GM21390 (cell line): ENCODE data around the gene AKAP12.
"Not testable (repeated sequence)": the region's sequence is repeated elsewhere in the genome, so short reads cannot be mapped to it uniquely, and the experiment has no call there.

Source experiments
- ATAC-seq: cut with Tn5 transposase; IDR thresholded peaks from one replicate; pipeline ENCODE4 v1.9.1; 2021; ENCODE audit not compliant: unreplicated experiment

Gene AKAP12

GRCh38 chr6:151339369-151339768, 99.6 kb downstream of the AKAP12 start:
- no peak for ATAC-seq

DNA sequence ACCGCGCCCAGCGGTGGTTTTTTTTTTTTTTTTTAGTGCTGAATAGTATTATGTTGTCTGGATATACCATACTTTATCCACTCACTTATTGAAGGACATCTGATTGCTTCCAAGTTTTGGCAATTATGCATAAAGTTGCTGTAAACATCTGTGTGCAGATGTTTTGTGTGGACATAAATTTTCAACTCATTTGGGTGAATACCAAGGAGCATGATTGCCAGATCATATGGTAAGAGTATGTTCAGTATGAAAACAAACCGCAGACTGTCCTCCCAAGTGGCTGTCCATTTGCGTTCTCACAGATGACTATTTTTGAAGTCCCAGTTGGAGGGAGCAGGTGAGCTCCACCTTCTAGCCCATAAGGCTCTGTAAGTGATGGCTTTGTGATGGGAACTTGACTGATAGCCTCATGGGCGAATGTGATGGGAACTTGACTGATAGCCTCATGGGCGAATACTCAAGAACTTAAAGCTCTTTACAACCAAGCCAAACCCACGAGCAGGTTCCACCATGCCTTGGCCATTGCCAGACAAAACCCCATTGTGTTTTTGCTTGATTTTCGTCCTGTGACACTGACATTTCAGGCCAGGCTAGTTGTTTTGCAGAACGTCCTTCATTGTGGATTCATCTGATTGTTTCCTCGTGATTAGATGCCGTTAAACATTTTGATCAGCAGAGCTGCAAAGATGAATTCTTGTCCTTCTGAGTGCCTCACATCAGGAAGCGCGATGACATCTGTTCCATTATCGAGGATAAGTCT, 100.6 kb downstream of the AKAP12 start:
- ATAC-seq: no peak

GRCh38 chr6:151341476-151342195, 101.9 kb downstream of the AKAP12 start:
- no peak for ATAC-seq

DNA sequence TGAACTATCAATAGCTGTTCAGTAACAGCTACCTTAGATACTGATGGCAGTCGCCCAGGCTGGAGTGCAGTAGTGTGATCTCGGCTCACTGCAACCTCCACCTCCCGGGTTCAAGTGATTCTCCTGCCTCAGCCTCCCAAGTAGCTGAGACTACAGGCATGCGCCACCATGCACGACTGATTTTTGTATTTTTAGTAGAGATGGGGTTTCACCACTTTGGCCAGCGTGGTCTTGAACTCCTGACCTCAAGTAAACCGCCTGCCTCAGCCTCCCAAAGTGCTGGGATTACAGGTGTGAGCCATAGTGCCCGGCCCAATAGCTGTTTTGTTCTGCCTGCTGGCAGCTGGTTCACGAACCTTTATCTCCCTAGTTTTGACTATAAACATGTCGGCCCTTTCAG, 103.0 kb downstream of the AKAP12 start:
- ATAC-seq: not testable (repeated sequence)

- ATAC-seq: no peak
Measured at GRCh38 chr6:151349651-151350270, 110.0 kb downstream of the AKAP12 start.

- no peak for ATAC-seq
Measured at GRCh38 chr6:151350442-151351145, 110.8 kb downstream of the AKAP12 start.

- no peak for ATAC-seq
Measured at GRCh38 chr6:151351146-151351700, 111.5 kb downstream of the AKAP12 start.

- no peak for ATAC-seq
Measured at GRCh38 chr6:151351731-151352130, 112.0 kb downstream of the AKAP12 start.

GRCh38 chr6:151352410-151353396, 112.9 kb downstream of the AKAP12 start:
- no peak for ATAC-seq

DNA sequence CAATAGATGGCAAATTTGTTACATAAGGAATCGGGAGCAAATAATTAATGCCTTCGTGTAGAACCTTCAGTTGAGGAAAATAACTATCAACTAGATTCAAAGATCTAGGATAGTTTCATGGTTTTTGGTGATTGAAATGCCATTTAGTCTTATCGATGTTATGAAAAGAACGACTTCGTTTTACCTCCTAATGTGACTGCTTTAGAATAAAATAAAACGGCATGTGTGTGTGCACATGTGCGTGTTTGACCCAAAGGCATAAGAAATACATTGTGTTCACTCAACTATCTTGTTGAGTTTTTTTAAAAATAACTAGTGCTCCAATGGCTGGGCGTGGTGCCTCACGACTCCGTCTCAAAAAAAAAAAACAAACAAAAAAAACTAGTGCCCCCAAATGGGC, 114.0 kb downstream of the AKAP12 start:
- no peak for ATAC-seq

GRCh38 chr6:151356983-151357382, 117.2 kb downstream of the AKAP12 start:
- ATAC-seq: not testable (repeated sequence)

DNA sequence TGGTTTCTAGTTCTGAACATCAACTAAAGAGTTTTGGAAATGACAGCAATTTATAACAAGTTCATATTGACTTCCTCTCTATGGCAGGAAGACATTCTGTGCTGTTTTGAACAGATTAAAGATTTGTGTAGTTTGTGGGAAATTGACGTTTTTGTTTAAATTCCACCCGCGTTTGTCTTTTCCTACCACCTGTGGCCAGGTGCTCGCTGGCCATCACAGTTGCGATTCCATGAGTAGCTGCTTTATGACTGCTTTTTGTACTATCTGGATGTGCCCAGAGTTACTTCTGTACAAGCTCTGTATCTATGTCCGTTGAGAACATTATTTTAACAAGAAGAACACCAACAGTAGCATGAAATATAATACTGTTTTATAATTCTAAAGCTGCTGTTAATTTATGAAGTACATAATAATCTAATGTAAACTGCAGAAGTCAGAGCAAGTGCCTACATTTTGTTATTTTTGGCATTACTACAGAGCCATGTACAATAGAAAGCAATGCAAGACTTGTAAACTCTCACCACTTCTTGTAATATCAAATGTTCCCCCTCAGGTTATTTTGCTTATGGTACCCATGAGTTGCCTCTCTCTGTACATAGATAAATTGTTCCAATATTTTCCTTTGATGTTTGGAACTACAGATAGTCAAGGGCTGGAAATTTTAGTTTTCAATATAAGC, 118.1 kb downstream of the AKAP12 start:
- no peak for ATAC-seq

- ATAC-seq: no peak
Measured at GRCh38 chr6:151358475-151358874, 118.7 kb downstream of the AKAP12 start.

DNA sequence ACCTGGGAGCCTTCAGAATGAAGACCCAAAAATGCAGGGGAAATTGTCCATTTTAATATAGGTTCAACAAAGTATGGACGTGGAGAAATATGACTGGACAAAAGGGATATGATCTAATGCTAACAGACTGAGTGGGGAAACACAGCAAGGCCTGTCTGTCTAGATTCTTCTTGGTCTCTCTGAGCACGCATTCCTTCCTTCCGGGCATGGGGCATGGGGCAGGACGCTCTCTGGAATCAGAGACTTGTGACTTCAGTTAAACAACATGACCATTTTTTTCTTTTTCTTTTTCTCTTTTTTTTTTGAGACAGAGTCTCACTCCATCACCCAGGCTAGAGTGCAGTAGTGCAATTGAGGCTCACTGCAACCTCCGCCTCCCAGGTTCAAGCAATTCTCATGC, 119.7 kb downstream of the AKAP12 start:
- no peak for ATAC-seq

GRCh38 chr6:151365233-151365632, 125.5 kb downstream of the AKAP12 start:
- no peak for ATAC-seq

DNA sequence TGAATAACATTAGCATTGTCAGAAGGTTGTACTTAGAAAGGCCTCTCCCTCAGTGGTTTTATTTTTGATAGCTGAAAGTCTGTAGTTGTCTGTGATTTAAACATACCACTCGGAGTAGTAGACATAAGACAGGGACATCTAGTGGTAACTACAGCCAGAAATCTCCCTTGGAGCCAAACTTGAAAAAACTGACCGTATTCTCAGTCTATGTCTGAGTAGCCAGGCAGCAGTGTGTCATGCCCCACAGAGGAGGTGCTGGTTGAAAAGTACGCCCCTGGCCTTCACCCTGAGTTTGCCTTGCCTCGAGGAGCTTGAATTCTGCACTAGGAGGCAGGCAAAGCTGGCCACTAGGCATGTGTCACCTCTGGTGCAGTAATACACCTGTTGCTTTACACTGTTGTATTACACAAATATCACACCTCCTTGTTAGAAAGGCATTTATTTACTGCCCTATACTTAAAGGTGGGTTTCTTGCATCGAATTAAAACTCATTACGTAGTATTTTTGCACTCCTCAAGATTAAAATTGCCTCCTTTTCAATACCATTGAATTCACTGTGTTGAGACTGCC, 130.8 kb downstream of the AKAP12 start:
- no peak for ATAC-seq

- ATAC-seq: no peak
Measured at GRCh38 chr6:151372164-151372563, 132.4 kb downstream of the AKAP12 start.

- no peak for ATAC-seq
Measured at GRCh38 chr6:151374036-151374683, 134.4 kb downstream of the AKAP12 start.
